Measurements from ENCODE around the gene NAIF1. TPM values are rescaled to one million over a fixed set of nuclear protein-coding genes. Genes with fewer than 3 reads are reported as not detected.

NAIF1 gene
- total and polyA plus RNA-seq, 10 of the 15 experiments (the other 5 are each of a cell fraction or from before 2014, with no cell fraction given): 2.4 to 14.2 (median 7.1) TPM

DNA sequence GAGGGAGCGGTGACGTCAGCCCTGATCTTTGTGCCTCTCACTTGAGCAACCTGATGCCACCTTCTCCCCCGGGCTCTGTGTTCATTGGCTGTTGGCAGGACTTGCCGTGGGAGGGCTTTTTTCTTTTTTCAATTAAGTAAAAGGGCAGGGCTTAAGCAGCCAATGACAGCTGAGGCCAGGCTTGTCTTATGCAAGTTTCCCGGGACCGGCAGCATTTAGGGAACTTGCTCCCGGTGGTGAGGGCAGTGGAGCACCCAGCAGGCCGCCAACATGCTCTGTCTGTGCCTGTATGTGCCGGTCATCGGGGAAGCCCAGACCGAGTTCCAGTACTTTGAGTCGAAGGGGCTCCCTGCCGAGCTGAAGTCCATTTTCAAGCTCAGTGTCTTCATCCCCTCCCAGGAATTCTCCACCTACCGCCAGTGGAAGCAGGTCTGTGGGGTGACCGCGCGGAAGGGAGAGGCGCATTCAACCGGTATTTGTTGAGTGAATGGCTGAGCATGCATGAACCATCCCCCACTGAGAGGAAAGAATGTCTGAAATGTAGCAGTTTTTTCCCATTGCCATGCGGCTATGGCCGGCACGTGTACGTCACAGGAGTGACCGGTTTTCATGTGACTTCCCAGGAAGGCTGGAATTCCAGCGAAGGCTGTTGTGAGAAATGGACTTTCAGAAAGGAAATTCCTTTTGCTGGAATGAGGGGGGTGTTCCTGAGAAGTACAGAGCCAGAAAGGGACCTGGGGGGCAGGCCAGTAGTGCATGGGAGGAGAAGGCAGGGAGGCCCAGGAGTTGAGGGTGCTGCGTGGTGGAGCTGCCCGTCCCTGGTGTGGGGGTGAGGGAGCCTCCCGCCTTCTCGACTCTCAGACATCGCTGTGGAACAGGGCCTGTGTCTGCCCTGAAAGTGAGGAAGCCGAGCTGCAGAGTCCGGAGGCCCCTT is 31.4 kb upstream of the NAIF1 start:
- ChIA-PET SMC1A (ENCODE audit: uncharacterized antibody, unreplicated experiment) (interaction anchor here (1.3 kb wide), 1 partner anchor 143 kb away, joined by 4 read pairs; no protein-coding TSS in a partner anchor), POLR2A (interaction anchor here (1.0 kb wide), 1 partner anchor 10 kb away, joined by 3 read pairs; no protein-coding TSS in a partner anchor), RAD21 (ENCODE audit: unreplicated experiment) (interaction anchor here (1.2 kb wide), 1 partner anchor 31 kb away, joined by 3 read pairs; the partner anchor contains the start of genes NAIF1 and SLC25A25), CTCF (interaction anchor here (0.9 to 2.3 kb wide), 4 partner anchors 17 to 407 kb away, joined by 3 to 10 read pairs (median 4); no protein-coding TSS in a partner anchor)
- no peaks in the 10 kb centered on the region for H3K27me3 ChIP-seq (replicated peaks in 1 of 2; ENCODE audit: control insufficient read depth in 2 of 2, insufficient read depth in 2 of 2, low read length in 1 of 2)
- 93% methylated on average over 31 of the region's 32 CpGs for WGBS (ENCODE audit: insufficient coverage, insufficient replicate concordance, low lambda C conversion rate, missing lambda C conversion rate)
- no peaks in the 10 kb centered on the region for H3K9me3 ChIP-seq (replicated peaks; ENCODE audit: control insufficient read depth, insufficient read depth, low read length)
- H3K4me1 ChIP-seq (ENCODE audit: control insufficient read depth, insufficient read depth, low read length): peaks cover 14% of the 10 kb centered on the region
- DNase-seq (ENCODE audit: low read depth, low spot score) (no peak), ATAC-seq (no peak), FAIRE-seq (no peak)
- peaks cover 24% of the 10 kb centered on the region for H3K79me2 ChIP-seq (ENCODE audit: control insufficient read depth, insufficient read depth, low read length)
- H3K36me3 ChIP-seq (ENCODE audit: control insufficient read depth in 2 of 2, insufficient read depth in 2 of 2, low read length in 1 of 2): peaks cover 19 to 23% of the 10 kb centered on the region in 2 experiments; a peak in 3 of 4 replicates
- H3K9ac ChIP-seq (ENCODE audit: control insufficient read depth, insufficient read depth, low read length): no peak overlapping the region
- H3K27ac ChIP-seq (ENCODE audit: control insufficient read depth, insufficient read depth): no peak overlapping the region
- intact Hi-C loops (cut with micrococcal nuclease; ENCODE audit: unreplicated experiment) (no loop called here), in situ Hi-C loops (cut with MboI) (no loop called here)
- no peak overlapping the region for H2AFZ ChIP-seq (ENCODE audit: control insufficient read depth, low read depth, low read length)
- no TSS peak for BruUV-seq (replicated peaks)
- TF ChIP-seq MEF2A (IDR thresholded peaks at IDR 0.05; ENCODE audit: insufficient read depth, low read depth, low read length): no peak
- TF ChIP-seq, protein P1, sequence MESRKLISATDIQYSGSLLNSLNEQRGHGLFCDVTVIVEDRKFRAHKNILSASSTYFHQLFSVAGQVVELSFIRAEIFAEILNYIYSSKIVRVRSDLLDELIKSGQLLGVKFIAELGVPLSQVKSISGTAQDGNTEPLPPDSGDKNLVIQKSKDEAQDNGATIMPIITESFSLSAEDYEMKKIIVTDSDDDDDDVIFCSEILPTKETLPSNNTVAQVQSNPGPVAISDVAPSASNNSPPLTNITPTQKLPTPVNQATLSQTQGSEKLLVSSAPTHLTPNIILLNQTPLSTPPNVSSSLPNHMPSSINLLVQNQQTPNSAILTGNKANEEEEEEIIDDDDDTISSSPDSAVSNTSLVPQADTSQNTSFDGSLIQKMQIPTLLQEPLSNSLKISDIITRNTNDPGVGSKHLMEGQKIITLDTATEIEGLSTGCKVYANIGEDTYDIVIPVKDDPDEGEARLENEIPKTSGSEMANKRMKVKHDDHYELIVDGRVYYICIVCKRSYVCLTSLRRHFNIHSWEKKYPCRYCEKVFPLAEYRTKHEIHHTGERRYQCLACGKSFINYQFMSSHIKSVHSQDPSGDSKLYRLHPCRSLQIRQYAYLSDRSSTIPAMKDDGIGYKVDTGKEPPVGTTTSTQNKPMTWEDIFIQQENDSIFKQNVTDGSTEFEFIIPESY (IDR thresholded peaks at IDR 0.05): no peak
- TF ChIP-seq MTA3 (IDR thresholded peaks at IDR 0.05; ENCODE audit: borderline replicate concordance, low read length): no peak
- TF ChIP-seq, protein P2, sequence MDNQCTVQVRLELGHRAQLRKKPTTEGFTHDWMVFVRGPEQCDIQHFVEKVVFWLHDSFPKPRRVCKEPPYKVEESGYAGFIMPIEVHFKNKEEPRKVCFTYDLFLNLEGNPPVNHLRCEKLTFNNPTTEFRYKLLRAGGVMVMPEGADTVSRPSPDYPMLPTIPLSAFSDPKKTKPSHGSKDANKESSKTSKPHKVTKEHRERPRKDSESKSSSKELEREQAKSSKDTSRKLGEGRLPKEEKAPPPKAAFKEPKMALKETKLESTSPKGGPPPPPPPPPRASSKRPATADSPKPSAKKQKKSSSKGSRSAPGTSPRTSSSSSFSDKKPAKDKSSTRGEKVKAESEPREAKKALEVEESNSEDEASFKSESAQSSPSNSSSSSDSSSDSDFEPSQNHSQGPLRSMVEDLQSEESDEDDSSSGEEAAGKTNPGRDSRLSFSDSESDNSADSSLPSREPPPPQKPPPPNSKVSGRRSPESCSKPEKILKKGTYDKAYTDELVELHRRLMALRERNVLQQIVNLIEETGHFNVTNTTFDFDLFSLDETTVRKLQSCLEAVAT (IDR thresholded peaks at IDR 0.05): no peak
- TF ChIP-seq SREBF2 (IDR thresholded peaks at IDR 0.05; ENCODE audit: low read length): no peak
- TF ChIP-seq JUND (IDR thresholded peaks at IDR 0.05; ENCODE audit: low read depth, low read length): no peak
- TF ChIP-seq, protein P3, sequence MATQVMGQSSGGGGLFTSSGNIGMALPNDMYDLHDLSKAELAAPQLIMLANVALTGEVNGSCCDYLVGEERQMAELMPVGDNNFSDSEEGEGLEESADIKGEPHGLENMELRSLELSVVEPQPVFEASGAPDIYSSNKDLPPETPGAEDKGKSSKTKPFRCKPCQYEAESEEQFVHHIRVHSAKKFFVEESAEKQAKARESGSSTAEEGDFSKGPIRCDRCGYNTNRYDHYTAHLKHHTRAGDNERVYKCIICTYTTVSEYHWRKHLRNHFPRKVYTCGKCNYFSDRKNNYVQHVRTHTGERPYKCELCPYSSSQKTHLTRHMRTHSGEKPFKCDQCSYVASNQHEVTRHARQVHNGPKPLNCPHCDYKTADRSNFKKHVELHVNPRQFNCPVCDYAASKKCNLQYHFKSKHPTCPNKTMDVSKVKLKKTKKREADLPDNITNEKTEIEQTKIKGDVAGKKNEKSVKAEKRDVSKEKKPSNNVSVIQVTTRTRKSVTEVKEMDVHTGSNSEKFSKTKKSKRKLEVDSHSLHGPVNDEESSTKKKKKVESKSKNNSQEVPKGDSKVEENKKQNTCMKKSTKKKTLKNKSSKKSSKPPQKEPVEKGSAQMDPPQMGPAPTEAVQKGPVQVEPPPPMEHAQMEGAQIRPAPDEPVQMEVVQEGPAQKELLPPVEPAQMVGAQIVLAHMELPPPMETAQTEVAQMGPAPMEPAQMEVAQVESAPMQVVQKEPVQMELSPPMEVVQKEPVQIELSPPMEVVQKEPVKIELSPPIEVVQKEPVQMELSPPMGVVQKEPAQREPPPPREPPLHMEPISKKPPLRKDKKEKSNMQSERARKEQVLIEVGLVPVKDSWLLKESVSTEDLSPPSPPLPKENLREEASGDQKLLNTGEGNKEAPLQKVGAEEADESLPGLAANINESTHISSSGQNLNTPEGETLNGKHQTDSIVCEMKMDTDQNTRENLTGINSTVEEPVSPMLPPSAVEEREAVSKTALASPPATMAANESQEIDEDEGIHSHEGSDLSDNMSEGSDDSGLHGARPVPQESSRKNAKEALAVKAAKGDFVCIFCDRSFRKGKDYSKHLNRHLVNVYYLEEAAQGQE (IDR thresholded peaks at IDR 0.05; ENCODE audit: low read depth, low read length): no peak
- TF ChIP-seq STAT1 (conservative IDR thresholded peaks at IDR 0.05): no peak
- TF ChIP-seq RAD51 (IDR thresholded peaks at IDR 0.05): no peak
- no peak for TF ChIP-seq SREBF1 (IDR thresholded peaks at IDR 0.05; ENCODE audit: low read length)
- no peak for TF ChIP-seq BMI1 (IDR thresholded peaks at IDR 0.05; ENCODE audit: borderline replicate concordance)
- TF ChIP-seq NFXL1 (IDR thresholded peaks at IDR 0.05; ENCODE audit: borderline replicate concordance): no peak
- no peak for TF ChIP-seq ZNF24 (IDR thresholded peaks at IDR 0.05)
- TF ChIP-seq ZSCAN29 (IDR thresholded peaks at IDR 0.05): no peak
- peaks cover 3% of the 10 kb centered on the region; the same call in 1 of the 2 replicates for H4K20me1 ChIP-seq (ENCODE audit: control insufficient read depth, insufficient read depth)
- no peak overlapping the region for H3K4me2 ChIP-seq (ENCODE audit: control insufficient read depth, insufficient read depth)
- no peak overlapping the region for H3K4me3 ChIP-seq
